ENCODE data around the gene CACNA2D1.

- no peak for TF ChIP-seq POLR2AphosphoS5 (IDR thresholded peaks at IDR 0.05; ENCODE audit: low read depth, low read length)
- TF ChIP-seq, protein P1, sequence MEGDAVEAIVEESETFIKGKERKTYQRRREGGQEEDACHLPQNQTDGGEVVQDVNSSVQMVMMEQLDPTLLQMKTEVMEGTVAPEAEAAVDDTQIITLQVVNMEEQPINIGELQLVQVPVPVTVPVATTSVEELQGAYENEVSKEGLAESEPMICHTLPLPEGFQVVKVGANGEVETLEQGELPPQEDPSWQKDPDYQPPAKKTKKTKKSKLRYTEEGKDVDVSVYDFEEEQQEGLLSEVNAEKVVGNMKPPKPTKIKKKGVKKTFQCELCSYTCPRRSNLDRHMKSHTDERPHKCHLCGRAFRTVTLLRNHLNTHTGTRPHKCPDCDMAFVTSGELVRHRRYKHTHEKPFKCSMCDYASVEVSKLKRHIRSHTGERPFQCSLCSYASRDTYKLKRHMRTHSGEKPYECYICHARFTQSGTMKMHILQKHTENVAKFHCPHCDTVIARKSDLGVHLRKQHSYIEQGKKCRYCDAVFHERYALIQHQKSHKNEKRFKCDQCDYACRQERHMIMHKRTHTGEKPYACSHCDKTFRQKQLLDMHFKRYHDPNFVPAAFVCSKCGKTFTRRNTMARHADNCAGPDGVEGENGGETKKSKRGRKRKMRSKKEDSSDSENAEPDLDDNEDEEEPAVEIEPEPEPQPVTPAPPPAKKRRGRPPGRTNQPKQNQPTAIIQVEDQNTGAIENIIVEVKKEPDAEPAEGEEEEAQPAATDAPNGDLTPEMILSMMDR (IDR thresholded peaks at IDR 0.05), result no peak
Measured at GRCh38 chr7:82204694-82205093, 238.9 kb downstream of the CACNA2D1 start.
